ENCODE data around the gene OR2F1.

The OR2F1 gene

DNA sequence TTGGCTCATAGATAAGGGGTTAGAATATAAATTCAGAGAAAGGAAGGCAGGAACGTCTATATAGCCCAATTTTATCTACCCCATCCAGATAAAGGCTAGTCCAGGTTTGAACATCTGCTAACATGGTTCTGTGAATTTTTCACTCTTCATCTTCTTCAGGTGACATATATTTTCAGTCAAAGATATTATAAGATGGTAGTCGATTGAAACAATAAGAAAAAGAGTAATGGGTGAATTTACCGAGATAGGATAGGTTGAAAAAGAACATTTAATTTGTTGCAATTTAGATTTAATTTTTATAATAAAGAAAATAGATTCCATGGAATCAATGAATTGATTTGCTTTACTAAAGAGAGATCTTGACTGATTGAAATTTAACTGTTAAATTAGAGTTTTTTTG is at the start of gene OR2F1:
TSS of gene OR2F1 (plus strand) at position 301 of the 400 bp plus-strand sequence. CDS start 5,127 bp downstream, outside the sequence.
- DNase-seq = no peak

DNA sequence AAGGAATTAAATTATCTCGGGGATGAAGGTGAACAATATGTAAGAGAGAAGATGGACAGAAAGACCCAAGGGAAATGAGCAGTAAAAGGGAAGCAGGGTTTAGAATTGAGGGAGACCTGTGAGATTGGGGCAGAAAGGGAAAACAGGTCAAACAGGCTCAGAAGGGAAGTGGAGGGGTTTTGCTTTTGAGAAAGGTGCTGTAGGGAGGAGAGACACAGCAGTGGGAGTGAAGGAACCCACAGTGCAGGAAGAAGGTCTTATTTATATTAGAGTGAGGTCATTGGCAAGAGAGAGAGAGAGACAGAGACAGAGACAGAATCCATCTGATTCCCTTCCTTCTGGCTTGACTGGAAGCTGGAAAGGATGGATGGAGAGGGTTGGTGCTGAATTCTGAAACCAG is 49.1 kb upstream of the OR2F1 start:
- DNase-seq = no peak

- no peak for DNase-seq
Observed at GRCh38 chr7:143906151-143906550, 48.5 kb upstream of the OR2F1 start.

GRCh38 chr7:143906895-143907294 is 47.7 kb upstream of the OR2F1 start:
- DNase-seq = no peak

DNA sequence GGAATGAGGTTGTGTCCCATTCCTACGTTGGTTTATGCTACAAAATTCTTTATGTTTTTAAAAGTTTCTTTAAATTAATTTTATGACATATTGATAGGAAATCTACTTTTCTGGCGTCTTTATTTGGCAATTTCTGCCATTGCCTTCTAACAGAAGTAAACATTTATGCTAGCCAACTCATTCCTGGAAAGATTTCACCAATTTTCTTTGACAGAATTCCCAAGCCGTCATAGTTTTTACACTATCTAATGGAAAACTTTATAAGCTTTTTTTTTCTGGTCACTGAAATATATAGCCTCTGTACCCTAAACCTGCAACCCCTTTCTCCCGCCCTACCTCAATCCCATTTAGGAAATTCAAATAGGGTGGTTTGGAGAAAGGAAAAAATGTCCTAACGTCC is 46.5 kb upstream of the OR2F1 start:
- no peak for DNase-seq

DNA sequence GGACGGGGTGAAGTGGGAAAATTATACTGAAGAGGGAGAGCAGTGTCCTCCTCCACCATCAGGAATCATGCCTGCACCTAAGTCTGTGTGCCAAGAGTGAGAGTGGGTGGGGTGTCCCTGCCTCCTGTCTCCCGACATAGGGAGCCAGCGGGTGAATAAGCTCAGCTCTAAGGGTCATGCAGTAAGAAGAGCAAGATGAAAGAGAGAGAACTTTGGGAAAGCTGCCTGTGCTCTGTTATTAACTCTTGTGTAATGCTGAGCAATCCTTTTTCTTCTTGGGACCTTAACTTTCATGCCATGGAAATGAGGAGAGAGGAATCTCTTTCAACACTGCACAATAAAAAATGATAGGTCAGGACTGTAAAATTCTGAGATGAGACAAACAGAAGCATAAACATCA is 44.8 kb upstream of the OR2F1 start:
- no peak for DNase-seq

DNA sequence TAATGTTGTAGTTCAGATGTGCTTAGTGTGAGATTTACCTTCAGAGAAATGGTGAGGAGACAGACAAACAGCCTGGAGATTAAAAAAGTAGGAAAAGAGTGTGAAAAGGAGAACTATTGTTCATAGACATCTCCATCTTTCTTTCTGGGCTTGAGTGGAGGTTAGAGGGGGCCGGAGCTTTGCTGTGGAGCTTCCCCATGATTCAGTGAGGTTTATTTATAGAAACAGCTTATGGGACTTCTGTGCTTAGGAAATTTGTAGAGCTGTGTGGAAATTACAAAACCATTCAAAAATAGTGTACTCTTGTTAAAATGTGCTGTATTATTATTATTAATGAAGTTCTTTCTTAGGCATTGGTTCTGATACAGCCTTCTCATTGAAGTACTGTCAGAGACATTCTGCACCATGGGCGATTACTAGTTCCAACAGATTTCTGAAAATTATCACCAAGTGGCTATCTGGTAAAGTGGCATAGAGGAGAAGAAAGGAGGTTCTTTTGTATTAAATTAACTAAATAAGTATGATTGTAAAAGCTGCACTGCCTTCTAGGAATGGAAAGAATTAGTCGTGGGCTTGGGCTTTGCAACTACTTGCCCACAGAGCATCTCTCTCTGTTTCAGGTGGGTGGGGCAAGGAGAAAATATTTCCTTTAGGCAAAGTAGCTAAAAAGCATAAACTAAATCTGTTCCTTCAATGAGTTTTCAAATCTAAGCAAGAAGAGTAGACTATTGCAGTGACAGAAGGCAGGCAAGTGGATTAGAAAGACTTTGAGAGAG is 44.0 kb upstream of the OR2F1 start:
- no peak for DNase-seq

GRCh38 chr7:143913945-143914615 is 40.6 kb upstream of the OR2F1 start:
- DNase-seq = no peak

DNA sequence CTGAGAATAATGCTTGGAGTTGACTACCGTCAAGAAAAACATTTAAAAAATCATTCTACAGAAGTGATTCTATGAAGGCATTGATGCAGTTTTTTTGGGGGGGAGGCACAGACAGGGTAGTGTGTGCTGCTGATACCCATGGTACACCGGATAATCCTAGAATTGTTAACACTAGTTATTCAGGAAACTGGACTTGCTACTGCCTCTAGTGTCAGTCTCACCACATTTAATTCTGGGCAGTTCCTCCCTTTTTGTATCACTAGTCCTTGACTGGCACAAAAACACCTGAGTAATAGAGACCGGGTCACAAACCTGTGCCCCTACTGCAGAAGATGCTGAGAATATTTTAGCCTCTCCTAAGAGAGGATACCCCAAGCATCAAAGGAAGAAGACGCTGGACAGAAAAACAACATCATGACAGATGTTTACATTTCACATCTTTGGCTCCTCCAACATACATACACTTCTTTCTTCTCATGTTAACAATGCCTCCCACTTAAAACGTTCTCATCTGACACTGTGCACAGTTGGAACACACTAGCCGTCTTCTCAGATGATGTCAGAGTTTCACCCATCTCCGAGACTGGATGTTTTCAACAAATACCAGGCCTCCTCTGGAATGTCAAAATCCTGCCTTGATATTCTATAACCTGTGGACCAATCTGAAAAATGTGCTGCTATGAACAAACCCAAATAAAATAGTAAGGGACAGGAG is 39.5 kb upstream of the OR2F1 start:
- DNase-seq = no peak

DNA sequence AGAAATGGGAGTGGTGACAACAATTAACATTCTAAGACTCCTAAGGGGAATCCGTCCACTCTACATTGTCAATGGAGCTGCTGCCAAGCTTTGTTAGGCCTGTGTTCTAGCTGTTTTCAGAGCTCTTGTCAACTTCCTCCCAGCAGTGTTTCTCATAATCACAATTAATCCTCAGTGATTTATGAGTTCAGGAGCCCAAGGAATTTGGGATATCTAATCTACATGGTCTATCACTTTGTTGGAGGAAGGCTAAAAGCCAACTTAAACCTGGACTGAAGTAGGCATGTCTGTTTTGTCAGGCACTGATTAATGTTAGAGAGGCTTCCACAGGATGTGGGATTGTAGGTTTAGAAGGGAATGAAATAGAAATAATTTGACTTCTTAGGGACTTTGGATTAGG is 29.8 kb upstream of the OR2F1 start:
- DNase-seq = no peak

DNA sequence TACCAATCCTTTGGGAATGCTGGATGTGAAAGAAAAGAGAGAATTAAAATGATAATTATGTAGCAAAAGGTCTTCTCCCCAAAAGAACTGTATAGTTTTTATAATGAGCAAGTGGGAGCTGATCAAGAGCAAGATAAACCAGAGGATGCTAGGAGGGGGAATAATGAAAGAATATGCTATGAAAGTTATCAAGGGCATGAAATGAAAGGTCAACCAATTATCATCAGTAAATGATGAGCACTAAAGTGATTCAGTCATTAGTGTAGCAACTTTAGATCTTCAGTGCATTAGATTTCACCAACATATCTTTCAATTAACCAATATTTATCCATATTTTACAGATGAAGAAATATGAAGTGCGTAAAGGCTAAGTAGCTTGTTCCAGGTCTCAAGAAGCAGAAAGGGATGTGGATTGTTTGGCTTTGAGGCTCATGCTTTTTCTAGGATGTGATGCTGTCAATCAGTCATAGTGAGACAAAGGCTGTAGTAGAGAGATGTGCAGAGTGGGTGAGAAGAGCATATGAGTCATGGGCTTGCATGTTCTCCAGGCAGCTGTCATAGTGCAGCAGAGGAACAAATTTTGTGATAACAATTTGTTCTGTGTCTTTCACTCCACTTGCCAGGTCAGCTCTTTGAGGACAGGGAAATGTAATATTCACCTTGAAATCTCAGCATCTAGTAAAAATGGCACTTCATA is 25.3 kb upstream of the OR2F1 start:
- DNase-seq = no peak

DNA sequence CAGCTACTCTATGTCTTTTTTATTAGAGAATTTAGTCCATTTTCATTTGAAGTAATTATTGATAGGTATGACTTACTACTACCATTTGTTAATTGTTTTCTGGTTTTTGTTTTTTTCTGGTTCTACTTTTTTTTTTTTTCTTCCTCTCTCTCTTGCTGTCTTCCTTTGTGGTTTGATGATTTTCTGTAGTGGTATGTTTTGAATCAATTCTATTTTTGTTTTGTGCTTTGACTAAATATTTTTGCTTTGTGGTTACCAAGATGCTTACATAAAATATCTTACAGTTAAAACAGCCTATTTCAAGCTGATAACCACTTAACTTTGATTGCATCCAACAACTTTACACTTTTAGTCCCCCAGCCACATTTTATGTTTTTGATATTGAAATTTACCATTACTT is 22.9 kb upstream of the OR2F1 start:
- DNase-seq = no peak

DNA sequence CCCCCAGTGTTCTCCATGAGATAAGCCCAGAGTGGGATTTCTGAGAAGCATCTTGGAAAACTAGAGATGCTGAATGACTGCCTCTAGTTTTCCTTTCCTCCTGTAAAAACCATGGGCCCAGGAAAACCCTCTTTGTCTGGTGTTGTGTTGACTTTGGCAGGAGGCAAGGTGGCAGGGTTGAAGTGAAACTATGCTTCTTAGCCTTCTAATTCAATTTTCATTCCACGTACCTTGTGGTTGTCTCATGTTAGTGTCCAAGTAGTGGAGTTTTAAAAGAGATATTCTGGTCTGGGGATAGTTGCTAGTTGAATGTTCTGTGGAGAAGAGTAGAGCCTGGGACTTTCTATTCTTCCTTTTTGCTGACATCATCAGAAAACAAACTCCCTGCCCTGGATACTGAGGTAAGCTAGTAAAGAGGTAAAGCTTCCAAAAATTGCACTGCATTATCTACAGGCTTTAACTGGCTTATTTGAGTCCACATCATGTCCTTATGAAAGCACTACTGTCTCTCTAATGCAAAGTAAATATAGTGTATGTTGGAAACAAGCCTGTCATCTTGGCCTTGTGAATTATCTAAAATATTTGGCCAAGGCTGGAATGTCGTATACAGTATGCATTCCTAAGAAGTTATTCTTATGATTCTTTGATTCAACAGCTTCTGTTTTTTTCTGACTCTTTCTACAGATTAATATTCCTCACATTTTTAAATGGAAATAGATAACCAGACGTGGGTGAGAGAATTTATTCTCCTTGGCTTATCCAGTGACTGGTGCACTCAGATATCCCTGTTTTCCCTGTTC is 19.9 kb upstream of the OR2F1 start, which contains the start of gene OR2F2:
TSS of gene OR2F2 (plus strand) at position 708 of the 800 bp plus-strand sequence. CDS start at position 708, 0 bp downstream.
- DNase-seq = no peak

GRCh38 chr7:143936087-143937009 is 18.3 kb upstream of the OR2F1 start:
- DNase-seq = no peak

DNA sequence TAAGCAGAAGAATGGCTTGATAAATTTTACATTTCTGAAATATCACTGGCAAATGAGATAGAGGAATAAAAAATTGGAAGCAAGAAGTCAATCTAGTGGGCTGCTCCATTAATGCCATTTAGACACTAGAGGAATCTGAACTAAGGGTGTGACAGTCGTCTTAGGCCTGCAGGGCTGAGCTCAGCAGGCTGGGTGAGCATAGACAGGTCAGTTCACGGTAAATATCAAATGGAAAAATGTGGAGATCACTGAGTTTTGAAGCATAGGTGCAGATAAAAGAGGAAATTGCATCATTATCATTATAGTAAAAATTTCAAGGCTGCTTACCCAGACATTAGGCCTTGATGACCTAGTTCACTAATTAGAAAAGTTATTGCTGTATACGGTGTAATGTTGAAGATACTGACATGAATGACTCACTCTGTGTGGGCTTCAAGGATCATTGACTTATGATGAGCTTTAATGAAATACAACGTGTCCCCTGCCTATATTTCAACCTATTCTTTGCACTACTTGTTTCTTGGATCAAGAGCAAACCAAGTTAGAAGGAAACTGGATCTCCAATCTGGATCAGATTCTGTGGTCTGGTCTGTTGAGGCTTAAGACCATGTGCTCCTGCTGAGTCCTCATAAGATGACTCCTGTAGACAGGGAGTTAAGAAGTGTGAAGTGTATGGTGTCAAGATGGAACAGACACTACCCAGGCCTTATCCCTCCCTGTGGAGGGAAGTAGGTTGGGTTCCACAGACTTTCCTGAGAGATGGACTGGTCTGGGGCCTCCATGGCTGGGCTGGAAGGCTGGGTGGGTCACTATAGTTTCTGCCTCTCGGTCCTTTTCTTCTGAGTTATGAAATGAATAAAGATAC is 16.0 kb upstream of the OR2F1 start:
- no peak for DNase-seq

DNA sequence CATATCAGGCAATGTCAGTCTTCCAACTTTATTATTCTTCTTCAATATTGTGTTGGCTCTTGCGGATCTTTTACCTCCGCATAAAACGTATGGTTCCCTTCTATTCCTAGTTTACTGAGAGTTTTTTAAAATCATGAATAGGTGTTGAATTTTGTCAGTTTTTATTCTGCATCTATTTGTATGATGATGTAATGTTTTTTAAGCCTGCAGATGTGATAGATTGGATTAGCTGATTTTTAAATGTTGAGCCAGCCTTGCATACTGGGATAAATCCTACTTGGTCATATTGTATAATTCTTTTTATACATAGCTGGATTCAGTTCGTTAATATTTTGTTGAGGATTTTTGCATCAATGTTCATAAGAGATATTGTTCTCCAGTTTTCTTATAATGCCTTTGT is 9.2 kb upstream of the OR2F1 start:
- no peak for DNase-seq

DNA sequence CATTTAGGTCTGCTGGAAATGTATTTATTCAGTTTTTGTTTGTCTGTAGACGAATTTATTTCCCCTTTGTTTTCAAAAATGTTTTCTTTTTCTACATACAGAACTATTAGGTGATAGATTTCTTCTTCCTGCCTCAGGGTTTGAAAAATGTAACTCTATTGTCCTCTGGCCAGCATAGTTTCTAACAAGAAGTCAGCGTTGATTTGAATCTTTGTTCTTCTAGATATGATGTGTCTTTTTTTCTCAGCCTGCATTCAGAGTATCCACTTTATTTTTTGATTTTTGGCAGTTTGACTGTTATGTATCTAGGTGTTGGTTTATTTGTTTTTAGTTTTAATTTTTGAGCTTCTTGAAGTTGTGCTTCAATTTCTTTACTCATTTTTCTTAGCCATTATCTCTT is 7.5 kb upstream of the OR2F1 start:
- no peak for DNase-seq

- no peak for DNase-seq
Observed at GRCh38 chr7:143948733-143949132, 5.9 kb upstream of the OR2F1 start.

GRCh38 chr7:143953421-143953820 is 1.2 kb upstream of the OR2F1 start:
- no peak for DNase-seq

GRCh38 chr7:143954135-143954534 is 509 bp upstream of the OR2F1 start:
- DNase-seq = no peak

All from NCI-H1105 treated with DMSO at 0.1 percent for 48 hours (cell line).